Activated T-cell treated with anti-CD3 and anti-CD28 coated beads for 48 hours (primary cell): ENCODE data around the gene TP73.
A peak's percentile ranks its signal among the peaks of the same experiment; 100 is the strongest.

Experiments
- DNase-seq: peaks from one replicate; pipeline ENCODE4 v3.0.0-alpha.2; 2020; ENCODE audit warnings: low read depth

The TP73 gene

GRCh38 chr1:3634059-3634800, 18.1 kb upstream of the TP73 start:
- DNase-seq, result no peak

GRCh38 chr1:3636080-3636479, 16.2 kb upstream of the TP73 start:
- DNase-seq, result no peak

- DNase-seq, result no peak
Measured at GRCh38 chr1:3636531-3636930, 15.8 kb upstream of the TP73 start.

GRCh38 chr1:3638027-3638426, 14.3 kb upstream of the TP73 start:
- no peak for DNase-seq

- no peak for DNase-seq
Measured at GRCh38 chr1:3638676-3639075, 13.6 kb upstream of the TP73 start.

- DNase-seq, result no peak
Measured at GRCh38 chr1:3639397-3639911, 12.9 kb upstream of the TP73 start.

GRCh38 chr1:3640121-3640837, 12.0 kb upstream of the TP73 start:
- DNase-seq, result no peak

- DNase-seq, result no peak
Measured at GRCh38 chr1:3641046-3641760, 11.1 kb upstream of the TP73 start.

- no peak for DNase-seq
Measured at GRCh38 chr1:3641816-3642215, 10.5 kb upstream of the TP73 start.

- no peak for DNase-seq
Measured at GRCh38 chr1:3642919-3643675, 9.2 kb upstream of the TP73 start.

- no peak for DNase-seq
Measured at GRCh38 chr1:3644273-3644672, 8.0 kb upstream of the TP73 start.

GRCh38 chr1:3645247-3645646, 7.1 kb upstream of the TP73 start:
- no peak for DNase-seq

- no peak for DNase-seq
Measured at GRCh38 chr1:3645666-3646355, 6.5 kb upstream of the TP73 start.

GRCh38 chr1:3646596-3646995, 5.7 kb upstream of the TP73 start:
- no peak for DNase-seq

GRCh38 chr1:3649342-3650247, 2.7 kb upstream of the TP73 start, which contains the start of gene WRAP73:
Gene WRAP73 (minus strand): TSS chr1:3650103. CDS start chr1:3649999, 104 bp downstream.
- peak; percentile 87 for DNase-seq

- DNase-seq, result no peak
Measured at GRCh38 chr1:3650248-3651025, 1.9 kb upstream of the TP73 start.

- no peak for DNase-seq
Measured at GRCh38 chr1:3651026-3651929, 1.0 kb upstream of the TP73 start.

- no peak for DNase-seq
Measured at GRCh38 chr1:3652548-3653285, 401 bp downstream of the TP73 start.
